Measurements from ENCODE around the gene RALGPS1.

Gene RALGPS1

GRCh38 chr9:127183814-127184582 is 269.4 kb downstream of the RALGPS1 start:
- H3K4me1 ChIP-seq (ENCODE audit: control insufficient read depth in 2 of 2, insufficient read depth in 2 of 2, low read length in 2 of 2), result peaks cover 5 to 11% of the 10 kb centered on the region in 2 donors
- H3K27me3 ChIP-seq (ENCODE audit: control insufficient read depth in 2 of 2, insufficient read depth in 2 of 2, low read length in 2 of 2), result no peaks in the 10 kb centered on the region
- H3K27ac ChIP-seq (ENCODE audit: low read depth in 2 of 2, low read length in 2 of 2), result no peak overlapping the region
- no peak overlapping the region for H3K4me3 ChIP-seq (ENCODE audit: low read length in 2 of 2)
- H3K9me3 ChIP-seq (ENCODE audit: control insufficient read depth in 2 of 2, low read length in 2 of 2), result no peaks in the 10 kb centered on the region
- H3K9ac ChIP-seq (ENCODE audit: low read depth in 1 of 2, low read length in 2 of 2), result no peak overlapping the region
- no peaks in the 10 kb centered on the region for H3K36me3 ChIP-seq (ENCODE audit: control insufficient read depth in 2 of 2, insufficient read depth in 2 of 2, low read length in 2 of 2)

GRCh38 chr9:127184641-127185040 is 270.1 kb downstream of the RALGPS1 start:
- Histone ChIP-seq H3K27me3 (ENCODE audit: control insufficient read depth in 2 of 2, insufficient read depth in 2 of 2, low read length in 2 of 2) (no peaks in the 10 kb centered on the region), H3K36me3 (ENCODE audit: control insufficient read depth in 2 of 2, insufficient read depth in 2 of 2, low read length in 2 of 2) (no peaks in the 10 kb centered on the region), H3K9ac (ENCODE audit: low read depth in 1 of 2, low read length in 2 of 2) (no peak overlapping the region), H3K27ac (ENCODE audit: low read depth in 2 of 2, low read length in 2 of 2) (no peak overlapping the region), H3K9me3 (ENCODE audit: control insufficient read depth in 2 of 2, low read length in 2 of 2) (no peaks in the 10 kb centered on the region), H3K4me3 (ENCODE audit: low read length in 2 of 2) (no peak overlapping the region), H3K4me1 (ENCODE audit: control insufficient read depth in 2 of 2, insufficient read depth in 2 of 2, low read length in 2 of 2) (peaks cover 5 to 8% of the 10 kb centered on the region in 2 donors)

GRCh38 chr9:127185181-127185580 is 270.6 kb downstream of the RALGPS1 start:
- no peak overlapping the region for H3K27ac ChIP-seq (ENCODE audit: low read depth in 2 of 2, low read length in 2 of 2)
- no peak overlapping the region for H3K9ac ChIP-seq (ENCODE audit: low read depth in 1 of 2, low read length in 2 of 2)
- peaks cover 5 to 7% of the 10 kb centered on the region in 2 donors for H3K4me1 ChIP-seq (ENCODE audit: control insufficient read depth in 2 of 2, insufficient read depth in 2 of 2, low read length in 2 of 2)
- H3K27me3 ChIP-seq (ENCODE audit: control insufficient read depth in 2 of 2, insufficient read depth in 2 of 2, low read length in 2 of 2), result no peaks in the 10 kb centered on the region
- no peak overlapping the region for H3K4me3 ChIP-seq (ENCODE audit: low read length in 2 of 2)
- H3K36me3 ChIP-seq (ENCODE audit: control insufficient read depth in 2 of 2, insufficient read depth in 2 of 2, low read length in 2 of 2), result no peaks in the 10 kb centered on the region
- H3K9me3 ChIP-seq (ENCODE audit: control insufficient read depth in 2 of 2, low read length in 2 of 2), result no peaks in the 10 kb centered on the region

- H3K27ac ChIP-seq (ENCODE audit: low read depth in 2 of 2, low read length in 2 of 2), result peak overlapping the region; percentile 73 to 84
- no peaks in the 10 kb centered on the region for H3K27me3 ChIP-seq (ENCODE audit: control insufficient read depth in 2 of 2, insufficient read depth in 2 of 2, low read length in 2 of 2)
- no peaks in the 10 kb centered on the region for H3K9me3 ChIP-seq (ENCODE audit: control insufficient read depth in 2 of 2, low read length in 2 of 2)
- no peaks in the 10 kb centered on the region for H3K36me3 ChIP-seq (ENCODE audit: control insufficient read depth in 2 of 2, insufficient read depth in 2 of 2, low read length in 2 of 2)
- peaks cover 5 to 7% of the 10 kb centered on the region in 2 donors for H3K4me1 ChIP-seq (ENCODE audit: control insufficient read depth in 2 of 2, insufficient read depth in 2 of 2, low read length in 2 of 2)
- H3K9ac ChIP-seq (ENCODE audit: low read depth in 1 of 2, low read length in 2 of 2), result peak overlapping the region in 1 of 2 donors; percentile 29
- H3K4me3 ChIP-seq (ENCODE audit: low read length in 2 of 2), result no peak overlapping the region
These were observed 271.6 kb downstream of the RALGPS1 start for GRCh38 chr9:127185931-127186781.

GRCh38 chr9:127186806-127187205 is 272.2 kb downstream of the RALGPS1 start:
- peaks cover 5 to 7% of the 10 kb centered on the region in 2 donors for H3K4me1 ChIP-seq (ENCODE audit: control insufficient read depth in 2 of 2, insufficient read depth in 2 of 2, low read length in 2 of 2)
- peak overlapping the region; percentile 73 to 84 for H3K27ac ChIP-seq (ENCODE audit: low read depth in 2 of 2, low read length in 2 of 2)
- H3K36me3 ChIP-seq (ENCODE audit: control insufficient read depth in 2 of 2, insufficient read depth in 2 of 2, low read length in 2 of 2), result no peaks in the 10 kb centered on the region
- no peaks in the 10 kb centered on the region for H3K27me3 ChIP-seq (ENCODE audit: control insufficient read depth in 2 of 2, insufficient read depth in 2 of 2, low read length in 2 of 2)
- H3K9ac ChIP-seq (ENCODE audit: low read depth in 1 of 2, low read length in 2 of 2), result peak overlapping the region in 1 of 2 donors; percentile 29
- H3K4me3 ChIP-seq (ENCODE audit: low read length in 2 of 2), result no peak overlapping the region
- H3K9me3 ChIP-seq (ENCODE audit: control insufficient read depth in 2 of 2, low read length in 2 of 2), result no peaks in the 10 kb centered on the region

- Histone ChIP-seq H3K9me3 (ENCODE audit: control insufficient read depth in 2 of 2, low read length in 2 of 2) (no peaks in the 10 kb centered on the region), H3K27ac (ENCODE audit: low read depth in 2 of 2, low read length in 2 of 2) (peak overlapping the region; percentile 73 to 84), H3K4me3 (ENCODE audit: low read length in 2 of 2) (no peak overlapping the region), H3K9ac (ENCODE audit: low read depth in 1 of 2, low read length in 2 of 2) (no peak overlapping the region), H3K36me3 (ENCODE audit: control insufficient read depth in 2 of 2, insufficient read depth in 2 of 2, low read length in 2 of 2) (no peaks in the 10 kb centered on the region), H3K27me3 (ENCODE audit: control insufficient read depth in 2 of 2, insufficient read depth in 2 of 2, low read length in 2 of 2) (no peaks in the 10 kb centered on the region), H3K4me1 (ENCODE audit: control insufficient read depth in 2 of 2, insufficient read depth in 2 of 2, low read length in 2 of 2) (peaks cover 5 to 7% of the 10 kb centered on the region in 2 donors)
These were observed 272.8 kb downstream of the RALGPS1 start for GRCh38 chr9:127187231-127187956.

- Histone ChIP-seq H3K36me3 (ENCODE audit: control insufficient read depth in 2 of 2, insufficient read depth in 2 of 2, low read length in 2 of 2) (no peaks in the 10 kb centered on the region), H3K9me3 (ENCODE audit: control insufficient read depth in 2 of 2, low read length in 2 of 2) (no peaks in the 10 kb centered on the region), H3K4me3 (ENCODE audit: low read length in 2 of 2) (no peak overlapping the region), H3K4me1 (ENCODE audit: control insufficient read depth in 2 of 2, insufficient read depth in 2 of 2, low read length in 2 of 2) (peaks cover 5 to 7% of the 10 kb centered on the region in 2 donors), H3K27ac (ENCODE audit: low read depth in 2 of 2, low read length in 2 of 2) (no peak overlapping the region), H3K27me3 (ENCODE audit: control insufficient read depth in 2 of 2, insufficient read depth in 2 of 2, low read length in 2 of 2) (no peaks in the 10 kb centered on the region), H3K9ac (ENCODE audit: low read depth in 1 of 2, low read length in 2 of 2) (no peak overlapping the region)
These were observed 273.8 kb downstream of the RALGPS1 start for GRCh38 chr9:127188396-127188795.

GRCh38 chr9:127189628-127190027 is 275.0 kb downstream of the RALGPS1 start:
- peaks cover 5 to 7% of the 10 kb centered on the region in 2 donors for H3K4me1 ChIP-seq (ENCODE audit: control insufficient read depth in 2 of 2, insufficient read depth in 2 of 2, low read length in 2 of 2)
- no peaks in the 10 kb centered on the region for H3K27me3 ChIP-seq (ENCODE audit: control insufficient read depth in 2 of 2, insufficient read depth in 2 of 2, low read length in 2 of 2)
- no peaks in the 10 kb centered on the region for H3K9me3 ChIP-seq (ENCODE audit: control insufficient read depth in 2 of 2, low read length in 2 of 2)
- no peak overlapping the region for H3K9ac ChIP-seq (ENCODE audit: low read depth in 1 of 2, low read length in 2 of 2)
- no peak overlapping the region for H3K27ac ChIP-seq (ENCODE audit: low read depth in 2 of 2, low read length in 2 of 2)
- no peak overlapping the region for H3K4me3 ChIP-seq (ENCODE audit: low read length in 2 of 2)
- H3K36me3 ChIP-seq (ENCODE audit: control insufficient read depth in 2 of 2, insufficient read depth in 2 of 2, low read length in 2 of 2), result no peaks in the 10 kb centered on the region

- Histone ChIP-seq H3K27me3 (ENCODE audit: control insufficient read depth in 2 of 2, insufficient read depth in 2 of 2, low read length in 2 of 2) (no peaks in the 10 kb centered on the region), H3K9ac (ENCODE audit: low read depth in 1 of 2, low read length in 2 of 2) (no peak overlapping the region), H3K27ac (ENCODE audit: low read depth in 2 of 2, low read length in 2 of 2) (no peak overlapping the region), H3K4me3 (ENCODE audit: low read length in 2 of 2) (no peak overlapping the region), H3K4me1 (ENCODE audit: control insufficient read depth in 2 of 2, insufficient read depth in 2 of 2, low read length in 2 of 2) (peaks cover 0 to 2% of the 10 kb centered on the region in 2 donors), H3K9me3 (ENCODE audit: control insufficient read depth in 2 of 2, low read length in 2 of 2) (no peaks in the 10 kb centered on the region), H3K36me3 (ENCODE audit: control insufficient read depth in 2 of 2, insufficient read depth in 2 of 2, low read length in 2 of 2) (peaks cover 4 to 6% of the 10 kb centered on the region in 2 donors)
These were observed 278.2 kb downstream of the RALGPS1 start for GRCh38 chr9:127192744-127193143.

Data from mucosa of rectum (tissue), 2 donors.